ENCODE measurements around the gene FGR.

FGR gene

DNA sequence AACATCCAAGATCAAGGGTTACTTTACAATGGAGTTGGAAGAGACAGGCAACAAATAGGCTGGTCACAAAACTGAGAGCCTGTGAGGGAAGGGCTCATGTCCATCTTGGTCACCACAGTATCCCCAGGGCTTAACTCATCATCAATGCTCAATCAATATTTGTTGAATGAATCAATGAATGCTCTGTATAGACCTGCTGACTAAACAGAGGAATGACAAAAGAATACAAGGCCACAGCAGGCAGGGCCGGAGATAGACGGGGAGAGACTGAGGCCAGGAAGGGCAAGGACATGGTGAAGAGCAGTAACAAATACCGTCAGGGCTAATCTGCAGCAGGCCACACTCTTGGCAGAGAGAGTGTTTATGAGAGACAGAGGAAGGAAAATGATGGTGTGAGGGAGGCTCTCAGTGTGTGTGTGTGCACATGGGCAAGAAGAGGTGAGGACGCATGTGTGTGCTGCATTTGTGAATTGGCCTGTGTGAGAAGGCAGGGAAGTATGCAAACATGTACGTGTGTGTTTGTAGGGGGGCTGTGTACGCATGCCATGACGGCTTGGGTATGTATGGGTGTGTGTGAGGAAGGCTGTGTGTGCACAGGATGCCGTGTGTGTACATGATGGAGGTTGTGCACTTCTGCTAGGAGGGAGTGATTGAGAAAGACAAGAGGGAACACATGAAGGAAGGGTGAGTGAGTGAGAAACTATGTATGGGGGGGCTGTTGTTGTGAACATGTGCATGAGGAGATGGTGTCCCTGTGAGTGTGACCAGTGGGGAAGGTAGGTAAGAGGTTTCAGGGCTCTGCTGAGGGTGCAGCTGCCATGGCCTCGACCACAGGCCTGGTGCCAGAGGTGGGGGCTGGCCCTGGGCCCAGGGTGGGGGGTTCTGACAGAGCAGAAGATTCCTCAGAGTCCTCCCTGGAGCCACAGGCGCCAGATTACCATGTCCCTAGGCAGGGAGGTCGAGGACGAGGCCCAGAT lies 46.4 kb downstream of the FGR start:
- Mint-ChIP-seq H3K9me3 (ENCODE audit: low read depth) (no peaks in the 10 kb centered on the region), H3K27me3 (no peaks in the 10 kb centered on the region), H3K4me3 (no peak overlapping the region), H3K36me3 (peaks cover under 1% of the 10 kb centered on the region), H3K27ac (no peak overlapping the region), H3K4me1 (ENCODE audit: low read depth) (peaks cover 1% of the 10 kb centered on the region)

DNA sequence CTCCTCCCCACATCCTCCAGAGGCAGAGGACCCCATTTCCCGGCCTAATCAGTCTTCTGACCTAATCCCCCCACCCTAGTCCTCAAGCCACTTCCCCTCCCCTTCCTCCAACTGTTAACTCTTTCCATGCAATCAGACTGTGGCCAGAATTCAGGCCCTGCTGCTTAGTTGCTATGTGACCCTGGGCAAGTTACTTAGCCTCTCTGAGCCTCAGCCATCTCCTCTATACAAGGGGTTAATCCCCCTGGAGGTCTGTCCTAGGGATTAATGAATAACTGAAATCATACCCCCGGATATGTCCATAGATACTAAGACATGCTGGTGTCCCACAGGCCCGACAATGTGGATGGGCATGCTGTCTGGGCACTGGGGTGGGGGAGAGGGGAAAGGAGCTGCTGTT lies 49.3 kb downstream of the FGR start:
- Mint-ChIP-seq H3K9me3 (ENCODE audit: low read depth) (no peaks in the 10 kb centered on the region), H3K27me3 (no peaks in the 10 kb centered on the region), H3K4me1 (ENCODE audit: low read depth) (no peaks in the 10 kb centered on the region), H3K4me3 (no peak overlapping the region), H3K36me3 (peaks cover 5% of the 10 kb centered on the region), H3K27ac (no peak overlapping the region)

DNA sequence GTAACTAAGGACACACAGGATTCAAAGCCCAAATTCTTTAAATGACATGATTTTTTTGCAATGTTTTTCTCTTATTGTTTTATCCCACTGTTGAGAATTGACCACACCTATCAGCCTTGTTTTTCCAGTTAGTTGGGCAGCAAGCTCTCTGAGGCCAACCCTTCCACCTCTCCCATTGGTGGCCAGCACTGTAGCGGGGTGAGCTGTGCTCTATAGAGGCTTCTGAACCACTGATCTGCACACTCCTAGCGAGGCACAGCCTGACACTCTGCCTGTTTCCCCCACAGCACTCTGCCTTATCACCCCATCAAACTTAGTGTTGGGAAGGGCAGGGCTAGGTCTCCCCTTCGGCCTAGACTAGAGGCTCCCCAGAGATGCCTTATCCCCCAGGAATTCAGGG lies 50.5 kb downstream of the FGR start:
- Mint-ChIP-seq H3K9me3 (ENCODE audit: low read depth) (no peaks in the 10 kb centered on the region), H3K4me1 (ENCODE audit: low read depth) (peaks cover 5% of the 10 kb centered on the region), H3K27ac (no peak overlapping the region), H3K27me3 (no peaks in the 10 kb centered on the region), H3K36me3 (peaks cover 5% of the 10 kb centered on the region), H3K4me3 (no peak overlapping the region)

DNA sequence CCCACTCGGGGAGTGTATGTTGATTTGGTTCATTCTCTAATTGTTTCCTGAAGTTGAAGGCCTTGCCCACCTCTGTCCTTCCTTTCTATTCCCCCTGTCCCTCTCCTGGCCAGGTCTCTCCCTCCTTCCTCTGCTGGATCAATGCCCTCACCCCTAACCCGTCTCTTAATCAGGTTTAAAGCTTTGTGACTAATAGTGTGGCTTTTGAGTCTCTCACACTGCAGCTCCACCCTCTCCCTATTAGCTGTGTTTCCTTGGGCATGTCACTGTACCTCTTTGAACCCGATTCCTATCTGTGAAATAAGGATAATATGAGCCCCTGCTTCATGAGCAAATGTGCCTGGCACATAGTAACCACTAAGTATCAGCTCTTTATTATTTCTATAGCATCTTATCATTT lies 51.5 kb downstream of the FGR start:
- no peaks in the 10 kb centered on the region for H3K9me3 Mint-ChIP-seq (ENCODE audit: low read depth)
- H3K36me3 Mint-ChIP-seq, result peaks cover 5% of the 10 kb centered on the region
- no peak overlapping the region for H3K4me3 Mint-ChIP-seq
- peaks cover 10% of the 10 kb centered on the region for H3K4me1 Mint-ChIP-seq (ENCODE audit: low read depth)
- no peak overlapping the region for H3K27ac Mint-ChIP-seq
- H3K27me3 Mint-ChIP-seq, result no peaks in the 10 kb centered on the region

DNA sequence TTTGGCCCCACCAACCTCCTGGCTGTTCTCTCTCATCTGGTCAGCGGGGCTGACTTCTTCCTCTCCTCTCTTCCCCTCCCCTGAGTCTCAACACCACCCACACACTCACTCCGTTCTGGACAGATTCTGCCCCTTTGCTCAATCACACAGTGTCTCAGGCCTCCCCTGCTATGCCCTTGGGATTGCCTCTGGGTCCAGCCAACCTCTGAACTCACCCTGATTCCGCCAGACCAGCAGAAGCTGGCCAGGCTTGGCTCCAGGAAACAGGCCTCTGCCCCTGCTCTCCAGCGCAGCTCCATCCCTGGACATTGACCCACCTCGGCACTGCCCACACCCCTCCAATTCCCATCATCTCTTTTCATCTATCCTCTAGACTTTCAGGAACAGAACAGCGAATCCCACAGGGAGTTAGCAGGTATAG lies 53.2 kb downstream of the FGR start:
- H3K36me3 Mint-ChIP-seq, result peaks cover 5% of the 10 kb centered on the region
- H3K27me3 Mint-ChIP-seq, result no peaks in the 10 kb centered on the region
- peaks cover 14% of the 10 kb centered on the region for H3K4me1 Mint-ChIP-seq (ENCODE audit: low read depth)
- no peaks in the 10 kb centered on the region for H3K9me3 Mint-ChIP-seq (ENCODE audit: low read depth)
- H3K27ac Mint-ChIP-seq, result no peak overlapping the region
- no peak overlapping the region for H3K4me3 Mint-ChIP-seq

DNA sequence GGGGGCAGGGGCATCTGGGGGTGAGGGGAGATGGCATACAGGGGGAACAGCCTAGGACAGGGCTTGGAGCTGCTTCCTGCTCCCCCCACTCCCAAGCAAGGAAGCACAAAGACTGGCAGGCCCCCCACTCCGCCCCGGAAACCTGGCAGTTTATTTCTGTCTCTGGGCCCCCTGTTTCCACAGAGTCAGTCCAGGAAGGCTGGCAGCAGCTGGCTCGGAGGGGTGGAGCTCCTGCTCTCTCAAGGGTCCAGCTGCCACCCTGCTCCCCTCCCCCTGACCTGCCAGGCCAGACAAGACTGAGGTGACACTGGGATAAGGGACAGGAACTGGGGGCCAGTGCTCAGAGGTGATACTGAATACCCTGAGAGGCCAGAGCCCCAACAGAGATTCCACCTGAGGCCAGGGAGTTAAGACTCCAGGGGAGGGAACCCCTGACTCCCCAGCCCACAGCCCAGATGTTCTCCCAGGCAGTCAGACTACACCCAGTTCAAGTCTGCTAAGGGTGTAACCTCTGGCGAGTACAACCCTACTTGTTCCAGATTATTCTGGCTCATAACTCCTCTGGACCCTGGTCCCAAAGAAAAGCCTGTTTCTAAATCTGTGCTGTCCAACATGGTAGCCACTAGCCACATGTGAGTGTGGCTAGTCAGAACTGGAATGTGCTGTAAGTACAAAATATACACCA lies 57.3 kb downstream of the FGR start:
- H3K36me3 Mint-ChIP-seq, result no peaks in the 10 kb centered on the region

DNA sequence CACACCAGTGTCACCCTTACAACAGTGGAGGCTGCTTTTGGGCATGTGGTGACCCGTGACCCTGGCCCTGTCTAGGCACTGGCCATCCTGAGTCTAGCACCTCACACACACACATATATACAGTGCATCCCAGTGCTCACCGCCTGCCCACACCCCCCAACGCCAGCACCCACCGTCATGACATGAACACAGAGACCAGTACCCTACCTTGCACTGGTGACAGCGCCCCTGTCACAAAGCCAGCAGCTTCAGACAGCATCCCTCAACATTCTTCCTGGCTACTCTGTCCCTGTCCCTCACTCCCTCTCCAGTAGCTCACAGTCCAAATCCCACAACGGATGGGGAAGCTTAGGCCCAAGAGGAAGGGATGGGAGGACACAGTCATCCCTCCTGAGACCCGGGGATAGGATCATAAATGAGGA lies 58.2 kb downstream of the FGR start:
- Mint-ChIP-seq H3K4me3 (peak overlapping the region; percentile 47), H3K27ac (no peak overlapping the region), H3K9me3 (ENCODE audit: low read depth) (no peaks in the 10 kb centered on the region), H3K4me1 (ENCODE audit: low read depth) (peaks cover 25% of the 10 kb centered on the region), H3K36me3 (no peaks in the 10 kb centered on the region), H3K27me3 (no peaks in the 10 kb centered on the region)

More for the DNA sequence above, 57.3 kb downstream of the FGR start:
- no peaks in the 10 kb centered on the region for H3K9me3 Mint-ChIP-seq (ENCODE audit: low read depth)
- peaks cover 25% of the 10 kb centered on the region for H3K4me1 Mint-ChIP-seq (ENCODE audit: low read depth)
- no peak overlapping the region for H3K4me3 Mint-ChIP-seq
- H3K27me3 Mint-ChIP-seq, result no peaks in the 10 kb centered on the region
- no peak overlapping the region for H3K27ac Mint-ChIP-seq

DNA sequence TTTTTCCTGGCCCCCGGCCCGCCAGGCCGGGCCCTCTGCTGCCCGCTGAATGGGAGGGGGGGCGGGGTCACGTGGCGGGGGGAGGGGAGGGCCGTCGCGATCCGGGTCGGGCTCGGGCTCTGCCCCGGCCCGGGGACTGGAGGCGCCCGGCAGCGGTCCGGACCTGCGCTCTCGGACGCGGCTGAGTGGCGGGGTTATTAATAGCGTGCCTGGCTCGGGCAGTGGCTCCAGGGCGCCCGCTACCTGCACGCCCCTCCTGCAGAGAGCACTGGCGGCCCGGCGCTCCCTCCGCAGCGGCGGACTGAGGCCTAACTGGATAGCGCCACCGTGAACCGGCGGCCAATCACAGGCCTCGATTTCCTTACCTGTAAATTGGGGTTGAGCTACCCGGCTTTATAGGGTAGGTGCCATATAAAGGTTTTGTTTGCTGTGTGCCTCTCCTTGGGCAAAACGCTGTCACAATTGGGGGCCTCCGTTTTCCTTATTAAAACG lies 59.1 kb downstream of the FGR start:
- no peaks in the 10 kb centered on the region for H3K9me3 Mint-ChIP-seq (ENCODE audit: low read depth)
- peak overlapping the region; percentile 47 for H3K4me3 Mint-ChIP-seq
- no peaks in the 10 kb centered on the region for H3K36me3 Mint-ChIP-seq
- peaks cover 27% of the 10 kb centered on the region for H3K4me1 Mint-ChIP-seq (ENCODE audit: low read depth)
- H3K27ac Mint-ChIP-seq, result no peak overlapping the region
- H3K27me3 Mint-ChIP-seq, result no peaks in the 10 kb centered on the region

DNA sequence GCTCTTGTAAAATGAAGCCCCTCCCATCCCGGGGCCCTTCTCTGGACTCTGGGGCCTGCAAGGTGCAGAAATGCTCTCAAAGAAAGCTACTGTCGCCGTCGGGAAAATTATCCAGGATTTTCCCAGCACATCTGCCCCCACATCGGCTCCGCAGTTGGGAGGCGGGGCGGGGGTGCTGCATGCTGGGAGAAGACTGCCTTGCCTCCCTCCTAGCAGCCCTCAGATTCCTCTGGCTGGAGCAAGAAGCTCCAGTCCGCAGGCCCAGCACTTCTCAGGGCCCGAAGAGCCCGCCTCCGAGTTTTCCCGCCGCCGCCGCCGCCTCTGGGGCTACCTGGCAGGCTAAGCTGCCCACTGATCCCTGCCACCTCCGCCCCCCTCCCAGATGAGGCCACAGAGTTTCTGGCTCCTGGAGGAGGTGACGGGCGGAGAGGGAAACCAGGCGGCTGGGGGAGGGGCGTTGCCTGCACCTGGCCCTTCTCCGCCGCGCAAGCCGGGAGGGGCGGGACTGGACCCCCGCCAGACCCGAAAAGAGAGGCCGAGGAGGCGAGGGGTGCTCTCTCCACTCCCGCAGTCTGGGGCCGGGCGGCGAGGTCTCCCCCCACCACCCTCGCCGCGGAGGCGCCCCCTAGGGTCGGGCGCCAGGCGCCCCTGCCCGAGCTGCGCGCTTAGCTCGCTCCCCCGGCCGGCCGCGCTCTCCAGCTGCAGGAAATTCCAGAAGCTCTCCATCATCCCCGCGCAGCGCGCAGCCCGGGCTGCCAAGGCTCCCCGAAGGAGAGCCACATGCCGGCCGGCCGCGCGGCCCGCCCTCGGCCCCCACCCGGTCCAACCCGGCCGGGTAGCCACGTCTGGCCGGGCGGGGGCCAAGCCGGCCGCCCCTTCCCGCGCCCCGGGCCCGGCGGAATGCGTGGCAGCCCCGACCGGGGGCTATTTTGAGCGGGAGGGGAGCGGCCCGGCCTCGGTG lies 59.8 kb downstream of the FGR start:
- Mint-ChIP-seq H3K9me3 (ENCODE audit: low read depth) (no peaks in the 10 kb centered on the region), H3K27me3 (no peaks in the 10 kb centered on the region), H3K4me1 (ENCODE audit: low read depth) (peaks cover 26% of the 10 kb centered on the region), H3K27ac (no peak overlapping the region), H3K36me3 (no peaks in the 10 kb centered on the region), H3K4me3 (no peak overlapping the region)

DNA sequence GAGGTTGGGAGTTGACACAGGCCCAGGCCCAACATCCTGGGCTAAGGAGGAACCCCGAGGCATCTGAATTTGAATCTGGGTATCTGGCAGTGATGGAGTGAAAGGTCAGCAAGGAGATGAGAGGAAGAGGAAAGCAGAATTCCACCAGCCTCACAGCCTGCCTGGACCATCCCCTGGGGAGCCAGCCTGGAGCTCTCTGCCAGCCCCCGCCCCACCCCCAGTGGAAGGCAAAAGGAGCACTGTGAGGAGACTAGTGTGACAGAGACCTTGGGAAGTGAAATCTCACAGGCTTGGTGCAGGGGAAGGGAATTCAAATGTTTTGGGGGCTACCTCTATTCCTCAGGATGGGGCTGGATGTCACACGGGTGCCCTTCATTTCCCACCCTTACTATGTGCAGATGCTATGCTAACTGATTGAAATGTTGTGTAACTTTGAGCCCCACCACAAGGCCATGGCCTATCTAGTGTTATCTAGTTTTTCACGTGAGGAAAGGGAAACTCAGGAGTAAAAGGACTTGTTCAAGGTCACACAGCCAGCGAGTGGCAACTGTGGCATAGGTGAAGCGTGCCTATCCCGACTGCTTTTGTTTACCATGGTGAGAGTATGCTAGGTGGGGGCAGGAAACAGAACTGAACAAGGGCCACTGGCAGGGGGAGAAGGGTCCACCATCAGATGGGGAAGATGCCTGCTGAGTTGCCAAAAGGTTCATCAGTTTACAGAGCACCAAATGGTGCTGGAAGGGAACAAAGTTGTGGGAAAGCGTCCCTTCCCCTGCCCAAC lies 60.8 kb downstream of the FGR start:
- H3K9me3 Mint-ChIP-seq (ENCODE audit: low read depth), result no peaks in the 10 kb centered on the region
- no peaks in the 10 kb centered on the region for H3K36me3 Mint-ChIP-seq
- peaks cover 25% of the 10 kb centered on the region for H3K4me1 Mint-ChIP-seq (ENCODE audit: low read depth)
- no peaks in the 10 kb centered on the region for H3K27me3 Mint-ChIP-seq
- peak overlapping the region; percentile 67 for H3K4me3 Mint-ChIP-seq
- peak overlapping the region; percentile 70 for H3K27ac Mint-ChIP-seq

DNA sequence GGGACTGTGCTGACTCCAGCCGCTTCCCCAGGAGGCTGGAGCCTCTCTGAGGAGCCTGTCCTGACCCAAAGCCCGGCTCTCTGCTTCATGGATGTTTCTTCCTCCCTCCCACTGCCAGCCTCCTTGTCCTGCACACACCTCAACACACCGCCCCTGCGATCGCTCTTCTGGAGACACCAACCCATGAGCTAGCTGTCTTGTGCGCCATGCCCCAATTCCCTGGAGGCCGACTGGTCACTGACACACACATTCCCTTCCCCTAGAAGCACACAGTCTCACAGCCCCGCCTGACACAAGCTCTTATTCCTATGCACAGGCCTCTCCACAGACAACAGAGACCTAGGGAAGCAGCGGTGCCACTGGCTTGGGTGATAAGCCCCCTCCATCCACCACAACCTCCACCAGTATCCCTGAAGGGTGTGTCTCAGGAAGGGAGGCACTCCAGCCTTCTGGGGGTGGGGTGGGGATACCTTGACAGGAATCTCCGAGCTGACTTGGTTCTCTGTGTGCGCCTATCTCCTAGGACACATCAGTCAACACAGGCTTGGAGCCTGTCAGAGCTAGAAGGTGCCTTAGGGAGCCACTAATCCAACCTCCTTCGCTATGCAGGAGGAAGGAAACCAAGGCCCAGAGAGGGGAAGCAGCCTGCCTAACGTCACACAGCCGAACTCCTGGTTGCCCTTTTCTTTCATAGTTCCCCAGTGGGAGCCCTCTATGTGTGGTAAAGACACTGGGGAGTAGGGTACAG lies 62.1 kb downstream of the FGR start:
- H3K27ac Mint-ChIP-seq, result no peak overlapping the region
- H3K27me3 Mint-ChIP-seq, result no peaks in the 10 kb centered on the region
- H3K36me3 Mint-ChIP-seq, result no peaks in the 10 kb centered on the region
- peaks cover 29% of the 10 kb centered on the region for H3K4me1 Mint-ChIP-seq (ENCODE audit: low read depth)
- H3K4me3 Mint-ChIP-seq, result no peak overlapping the region
- no peaks in the 10 kb centered on the region for H3K9me3 Mint-ChIP-seq (ENCODE audit: low read depth)

DNA sequence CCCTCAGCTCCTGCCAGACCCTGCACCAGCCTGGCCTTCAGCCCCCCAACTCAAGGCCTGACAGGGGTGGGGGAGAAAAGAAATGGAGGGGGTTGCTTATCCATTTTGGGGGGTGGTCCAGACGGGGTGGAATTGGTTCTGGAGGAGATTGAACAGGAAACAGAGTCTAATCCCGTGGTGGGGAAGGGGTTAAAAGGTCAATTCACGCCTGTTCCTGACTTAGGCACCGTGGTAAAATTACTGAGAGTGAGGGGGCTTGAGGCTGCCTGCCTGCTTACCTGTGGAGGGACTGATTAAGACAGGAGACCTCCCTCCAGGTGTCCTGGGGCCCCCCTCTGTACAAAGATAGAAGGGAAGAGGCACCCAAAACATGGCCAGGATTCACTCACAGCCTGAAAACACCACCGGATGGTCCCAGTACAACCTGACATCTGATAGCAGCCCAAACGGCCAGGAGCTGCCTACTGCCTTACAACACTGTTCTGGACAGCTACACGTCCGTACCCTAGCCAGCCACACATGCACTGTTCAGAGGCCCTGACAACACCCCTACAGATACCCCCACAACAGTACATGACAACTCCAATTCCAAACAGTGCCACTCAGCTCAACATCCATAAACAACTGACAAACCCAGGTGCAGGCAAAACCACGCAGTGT lies 62.8 kb downstream of the FGR start:
- Mint-ChIP-seq H3K36me3 (no peaks in the 10 kb centered on the region), H3K4me1 (ENCODE audit: low read depth) (peaks cover 34% of the 10 kb centered on the region)

DNA sequence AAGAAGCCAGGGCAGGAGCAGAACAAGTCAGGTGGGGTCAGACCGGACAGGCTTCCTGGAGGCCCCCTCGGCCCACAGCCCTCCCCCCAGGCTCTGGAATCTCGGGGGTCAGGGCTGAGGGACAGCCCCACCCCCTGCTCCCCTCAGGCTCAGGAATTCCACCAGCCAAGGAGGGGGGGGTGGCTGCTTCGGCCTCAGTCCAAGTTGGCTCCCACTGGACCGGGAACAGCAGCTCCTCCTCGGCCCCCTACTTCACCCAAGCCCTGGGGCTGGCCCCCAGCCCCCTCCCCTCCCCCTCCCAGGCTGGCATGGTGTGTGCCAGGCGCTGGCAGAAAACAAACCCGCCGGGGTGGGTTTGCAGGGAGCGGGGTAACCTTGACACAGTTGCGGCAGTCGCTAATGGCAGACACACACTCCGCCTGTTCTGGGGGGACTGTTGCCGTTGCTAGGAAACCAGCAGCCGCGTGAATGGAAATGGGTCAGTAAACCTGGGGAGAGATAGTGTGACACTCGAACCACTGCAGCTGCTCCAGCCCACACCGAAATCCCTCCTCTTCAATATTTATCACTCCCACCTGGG lies 63.5 kb downstream of the FGR start:
- H3K27ac Mint-ChIP-seq, result no peak overlapping the region
- no peaks in the 10 kb centered on the region for H3K36me3 Mint-ChIP-seq
- no peaks in the 10 kb centered on the region for H3K27me3 Mint-ChIP-seq
- H3K4me1 Mint-ChIP-seq (ENCODE audit: low read depth), result peaks cover 30% of the 10 kb centered on the region
- H3K4me3 Mint-ChIP-seq, result no peak overlapping the region
- no peaks in the 10 kb centered on the region for H3K9me3 Mint-ChIP-seq (ENCODE audit: low read depth)

More for the DNA sequence above, 62.8 kb downstream of the FGR start:
- Mint-ChIP-seq H3K4me3 (no peak overlapping the region), H3K27ac (no peak overlapping the region), H3K9me3 (ENCODE audit: low read depth) (no peaks in the 10 kb centered on the region), H3K27me3 (no peaks in the 10 kb centered on the region)
